Measurements from ENCODE around the gene TRABD2A. TPM values are rescaled to one million over a fixed set of nuclear protein-coding genes. Genes with fewer than 3 reads are reported as not detected.

Gene TRABD2A
- polyA plus RNA-seq, 3 donors from 2014 or later: 0.66 to 3.0 TPM; not detected in 1

DNA sequence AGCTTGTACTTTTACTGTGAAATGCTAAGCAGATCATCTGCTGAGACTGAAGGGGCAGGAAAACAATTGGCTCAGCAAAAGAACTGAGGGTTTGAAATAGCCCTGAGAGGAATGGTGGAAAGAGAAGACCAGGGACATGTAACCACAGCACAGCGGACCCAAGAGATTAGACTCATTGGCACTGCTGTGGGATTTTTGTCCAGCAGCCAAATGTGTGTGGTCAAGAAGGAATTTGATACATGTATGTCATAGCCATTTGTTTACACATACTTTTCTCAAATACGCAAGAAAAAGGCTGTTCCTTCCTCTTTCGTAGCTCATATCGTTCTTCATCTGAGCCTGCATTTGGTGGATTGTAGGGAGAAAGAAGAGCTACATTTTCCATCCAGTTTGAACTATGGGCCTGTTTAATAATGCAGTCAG is 73.8 kb downstream of the TRABD2A start:
- H3K27ac Mint-ChIP-seq: peak overlapping the region in 1 of 6 donors; percentile 9
- peaks cover 23% of the 10 kb centered on the region in 2 donors for H3K4me1 Mint-ChIP-seq
- peaks cover 0 to 10% (median 1%) of the 10 kb centered on the region in 6 donors for H3K9me3 Mint-ChIP-seq
- H3K4me3 Mint-ChIP-seq: no peak overlapping the region
- no peak for DNase-seq
- H3K27me3 Mint-ChIP-seq (ENCODE audit: low read depth in 3 of 3): peaks cover 2 to 11% (median 2%) of the 10 kb centered on the region in 3 donors
- H3K36me3 Mint-ChIP-seq: peaks cover 0 to 7% (median 2%) of the 10 kb centered on the region in 3 donors

DNA sequence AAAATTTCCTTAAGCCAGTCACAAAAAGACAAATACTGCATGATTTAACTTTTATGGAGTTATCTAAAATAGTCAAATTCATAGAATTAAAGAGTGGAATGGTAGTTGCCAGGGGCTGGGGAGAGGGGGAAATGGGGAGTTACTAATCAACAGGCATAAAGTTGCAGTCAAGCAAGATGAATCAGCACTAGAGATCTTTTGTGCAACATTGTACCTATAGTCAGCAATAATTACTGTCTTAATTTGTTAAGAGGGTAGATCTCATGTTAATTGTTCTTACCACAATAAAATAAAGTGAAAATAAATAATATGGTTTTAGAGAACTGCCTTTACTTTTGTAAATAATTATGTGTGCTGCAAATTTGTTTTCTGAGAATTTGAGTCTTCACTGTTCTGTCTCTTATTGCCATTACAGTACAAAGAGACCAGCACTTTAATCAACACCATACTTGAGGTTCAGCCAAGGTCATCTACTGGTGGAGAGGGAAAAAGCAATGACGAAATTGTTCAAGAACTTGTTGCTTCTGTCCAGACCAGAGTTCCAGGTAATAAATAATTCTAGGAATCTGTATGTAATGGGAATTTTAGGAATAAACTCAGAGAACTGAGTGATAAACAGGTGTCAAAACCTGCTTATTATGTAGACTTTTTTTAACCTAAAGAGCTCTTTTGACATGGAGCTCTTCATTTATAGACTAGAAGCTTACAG is 75.5 kb downstream of the TRABD2A start:
- H3K36me3 Mint-ChIP-seq: peaks cover 0 to 15% (median 4%) of the 10 kb centered on the region in 3 donors
- peaks cover 0 to 6% (median 2%) of the 10 kb centered on the region in 3 donors for H3K27me3 Mint-ChIP-seq (ENCODE audit: low read depth in 3 of 3)
- no peak overlapping the region for H3K4me3 Mint-ChIP-seq
- peaks cover 0 to 20% (median 5%) of the 10 kb centered on the region in 6 donors for H3K9me3 Mint-ChIP-seq
- no peak for DNase-seq
- no peak overlapping the region for H3K27ac Mint-ChIP-seq
- peaks cover 27 to 35% of the 10 kb centered on the region in 2 donors for H3K4me1 Mint-ChIP-seq

DNA sequence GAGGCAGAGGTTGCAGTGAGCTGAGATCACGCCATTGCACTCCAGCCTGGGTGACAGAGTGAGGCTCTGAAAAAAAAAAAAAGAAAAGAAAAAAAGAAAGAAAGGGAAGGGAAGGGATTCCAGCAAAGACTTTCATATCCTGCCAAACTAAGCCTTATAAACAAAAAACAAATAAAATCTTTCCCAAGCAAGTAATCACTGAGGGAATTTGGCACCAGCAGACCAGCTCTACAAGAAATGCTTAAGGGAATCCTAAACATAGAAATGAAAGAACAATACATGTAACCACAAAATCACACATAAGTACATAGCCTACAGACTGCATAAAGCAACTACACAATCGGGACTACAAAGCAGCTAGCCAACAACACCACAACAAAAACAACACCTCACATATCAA is 79.1 kb downstream of the TRABD2A start:
- H3K36me3 Mint-ChIP-seq: peaks cover 0 to 16% (median 8%) of the 10 kb centered on the region in 3 donors
- peaks cover 0 to 3% (median 1%) of the 10 kb centered on the region in 3 donors for H3K27me3 Mint-ChIP-seq (ENCODE audit: low read depth in 3 of 3)
- peak overlapping the region in 1 of 6 donors; percentile 10 for H3K27ac Mint-ChIP-seq
- no peak for DNase-seq
- peaks cover 11 to 21% of the 10 kb centered on the region in 2 donors for H3K4me1 Mint-ChIP-seq
- no peak overlapping the region for H3K4me3 Mint-ChIP-seq
- H3K9me3 Mint-ChIP-seq: peaks cover 0 to 20% (median 5%) of the 10 kb centered on the region in 6 donors

DNA sequence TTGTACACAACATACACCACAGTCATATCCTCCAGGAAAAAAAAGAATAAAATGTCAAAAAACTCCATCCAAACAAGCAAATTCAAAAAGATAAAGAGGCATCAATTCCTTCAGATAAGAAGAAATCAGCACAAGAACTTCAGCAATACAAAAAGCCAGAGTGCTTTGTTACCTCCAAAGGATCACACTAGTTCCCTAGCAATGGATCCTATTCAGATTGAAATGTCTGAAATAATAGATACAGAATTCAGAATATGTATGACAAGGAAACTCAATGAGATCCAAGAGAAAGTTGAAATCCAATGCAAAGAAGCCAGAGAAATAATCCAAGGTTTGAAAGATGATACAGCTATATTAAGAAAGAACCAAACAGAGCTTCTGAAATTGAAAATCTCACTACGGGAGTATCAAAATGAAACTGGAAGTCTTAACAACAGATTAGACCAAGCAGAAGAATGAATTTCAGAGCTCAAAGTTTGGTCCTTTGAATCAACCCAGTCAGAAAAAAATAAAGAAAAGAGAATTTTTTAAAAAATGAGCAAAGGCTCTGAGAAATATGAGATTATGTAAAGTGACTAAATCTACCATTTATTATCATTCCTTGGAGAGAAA is 80.6 kb downstream of the TRABD2A start:
- peaks cover 0 to 20% (median 5%) of the 10 kb centered on the region in 6 donors for H3K9me3 Mint-ChIP-seq
- H3K4me1 Mint-ChIP-seq: peaks cover 11 to 21% of the 10 kb centered on the region in 2 donors
- H3K27ac Mint-ChIP-seq: peak overlapping the region; percentile 7 to 54 (median 26)
- peaks cover 0 to 16% (median 8%) of the 10 kb centered on the region in 3 donors for H3K36me3 Mint-ChIP-seq
- DNase-seq: no peak
- peak overlapping the region in 4 of 5 donors; percentile 11 to 66 (median 56) for H3K4me3 Mint-ChIP-seq
- H3K27me3 Mint-ChIP-seq (ENCODE audit: low read depth in 3 of 3): peaks cover 0 to 3% (median 1%) of the 10 kb centered on the region in 3 donors

DNA sequence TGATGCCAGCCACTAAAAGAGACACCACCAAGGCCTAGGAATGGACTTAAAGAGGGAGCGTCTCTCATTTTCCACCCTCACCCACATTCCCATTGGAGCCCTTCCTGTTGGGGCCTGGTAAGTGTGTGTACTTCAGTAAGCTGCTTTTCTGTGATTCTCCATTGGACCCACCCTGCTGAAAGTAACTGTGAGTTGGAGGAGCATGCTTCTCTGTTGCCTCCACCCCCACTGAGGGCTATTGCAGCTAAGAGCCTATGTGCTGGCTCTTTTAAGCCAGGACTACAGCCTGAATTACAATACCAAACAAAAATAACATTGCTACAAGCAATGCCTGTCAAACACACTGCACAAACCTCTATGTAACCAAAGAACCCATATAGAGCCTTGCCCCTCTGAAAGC is 81.1 kb downstream of the TRABD2A start:
- Mint-ChIP-seq H3K9me3 (peaks cover 0 to 20% (median 5%) of the 10 kb centered on the region in 6 donors), H3K27ac (peak overlapping the region in 5 of 6 donors; percentile 7 to 54 (median 25)), H3K4me3 (peak overlapping the region in 3 of 5 donors; percentile 51 to 66 (median 60)), H3K4me1 (peaks cover 11 to 21% of the 10 kb centered on the region in 2 donors), H3K27me3 (ENCODE audit: low read depth in 3 of 3) (peaks cover 0 to 3% (median 1%) of the 10 kb centered on the region in 3 donors), H3K36me3 (peaks cover 0 to 16% (median 8%) of the 10 kb centered on the region in 3 donors)
- DNase-seq: no peak

DNA sequence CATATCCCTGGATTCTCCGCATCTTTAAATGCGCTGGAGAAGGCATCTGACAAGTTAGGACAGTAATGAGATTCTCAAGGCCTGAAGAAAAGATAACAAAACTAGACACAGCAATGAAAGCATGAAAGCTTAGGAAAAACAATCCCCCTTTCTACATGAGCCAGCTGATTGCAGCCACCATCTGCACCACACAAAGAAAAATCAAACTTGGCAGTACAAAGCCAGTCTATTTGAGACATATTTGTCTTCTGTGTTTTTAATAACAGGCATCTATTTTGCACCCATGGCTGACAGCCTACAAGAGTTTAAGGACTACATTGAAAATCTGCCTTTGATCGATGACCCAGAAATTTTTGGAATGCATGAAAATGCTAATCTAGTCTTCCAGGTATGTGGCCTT is 83.6 kb downstream of the TRABD2A start:
- Mint-ChIP-seq H3K4me1 (peaks cover 11 to 21% of the 10 kb centered on the region in 2 donors), H3K36me3 (peaks cover 0 to 16% (median 8%) of the 10 kb centered on the region in 3 donors), H3K9me3 (peaks cover 0 to 17% (median 5%) of the 10 kb centered on the region in 6 donors), H3K4me3 (no peak overlapping the region), H3K27ac (peak overlapping the region in 2 of 6 donors; percentile 5 to 39), H3K27me3 (ENCODE audit: low read depth in 3 of 3) (peaks cover 0 to 1% (median under 1%) of the 10 kb centered on the region in 3 donors)
- DNase-seq: no peak

DNA sequence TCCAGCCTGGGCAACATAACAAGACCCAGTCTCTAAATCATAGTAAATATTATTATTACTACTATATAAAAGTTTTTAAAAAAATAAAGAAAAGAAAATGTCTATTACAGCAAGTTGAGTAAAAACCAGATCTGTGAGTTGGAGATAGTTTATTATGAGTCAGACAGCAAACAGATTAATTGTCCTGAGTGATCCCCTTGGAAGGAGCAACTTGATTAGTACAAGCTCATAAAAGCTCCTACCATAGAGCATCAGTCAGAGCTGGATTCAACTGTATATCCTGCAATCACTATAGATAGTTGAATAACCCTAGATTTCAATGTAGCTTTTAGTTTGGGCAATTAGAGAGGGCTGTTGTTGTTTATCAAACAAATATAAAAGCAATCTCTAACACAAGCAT is 84.1 kb downstream of the TRABD2A start:
- DNase-seq: no peak
- Mint-ChIP-seq H3K27me3 (ENCODE audit: low read depth in 3 of 3) (peaks cover 0 to 1% (median 0%) of the 10 kb centered on the region in 3 donors), H3K4me1 (peaks cover 11 to 17% of the 10 kb centered on the region in 2 donors), H3K36me3 (peaks cover 0 to 12% (median 4%) of the 10 kb centered on the region in 3 donors), H3K4me3 (no peak overlapping the region), H3K27ac (no peak overlapping the region), H3K9me3 (peaks cover 0 to 13% (median 3%) of the 10 kb centered on the region in 6 donors)

DNA sequence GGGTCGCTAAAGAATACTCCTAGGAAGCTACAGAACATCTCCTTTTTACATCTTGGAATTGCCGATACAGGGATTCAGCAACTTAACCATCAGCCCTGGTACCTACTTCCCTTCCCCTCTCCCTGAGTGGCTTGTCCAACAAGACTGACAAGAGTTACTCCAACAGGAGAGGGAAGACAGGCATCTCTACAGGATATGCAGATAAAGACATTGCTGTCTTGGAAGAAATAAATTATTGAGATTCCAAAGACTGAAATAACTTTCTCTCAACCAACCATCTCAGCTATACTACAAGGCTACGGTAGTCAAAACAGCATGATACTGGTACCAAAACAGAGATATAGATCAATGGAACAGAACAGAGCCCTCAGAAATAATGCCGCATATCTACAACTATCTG is 87.2 kb downstream of the TRABD2A start:
- Mint-ChIP-seq H3K4me3 (no peak overlapping the region), H3K36me3 (peaks cover 0 to 5% (median 5%) of the 10 kb centered on the region in 3 donors), H3K27me3 (ENCODE audit: low read depth in 3 of 3) (no peaks in the 10 kb centered on the region), H3K9me3 (peaks cover 0 to 5% (median 0%) of the 10 kb centered on the region in 6 donors), H3K27ac (no peak overlapping the region), H3K4me1 (no peaks in the 10 kb centered on the region)
- DNase-seq: no peak

DNA sequence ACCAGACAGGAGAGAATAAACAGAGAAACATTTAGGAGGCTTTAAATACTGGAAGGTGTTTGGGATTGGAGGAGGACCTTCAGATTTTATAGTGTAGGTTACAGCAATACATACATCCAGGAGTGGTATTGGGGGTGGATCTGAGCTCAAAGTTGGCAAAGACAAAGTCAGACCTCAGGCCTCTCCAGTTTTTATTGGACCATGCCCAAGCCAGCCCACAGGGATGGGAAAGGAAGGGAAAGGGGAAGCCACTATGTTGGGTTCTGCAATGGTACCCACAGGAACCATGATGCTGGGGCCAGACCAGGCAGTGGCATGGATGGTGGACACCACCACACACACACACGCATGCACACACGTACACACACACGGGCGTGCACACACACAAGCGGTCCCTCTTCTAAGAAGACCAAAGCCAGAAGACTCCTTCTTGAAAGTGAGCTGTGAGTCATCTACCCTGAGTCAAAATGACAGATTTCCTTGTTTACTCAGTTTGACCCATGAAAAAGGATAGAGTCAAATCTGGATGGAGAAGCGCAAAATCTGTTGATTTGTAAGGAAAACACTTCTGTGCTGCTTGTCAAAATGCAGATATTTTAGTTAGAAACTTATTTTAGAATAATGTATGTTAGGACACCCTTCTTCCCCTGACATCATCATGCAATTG is 87.9 kb downstream of the TRABD2A start:
- no peak overlapping the region for H3K27ac Mint-ChIP-seq
- no peaks in the 10 kb centered on the region for H3K4me1 Mint-ChIP-seq
- H3K4me3 Mint-ChIP-seq: no peak overlapping the region
- peaks cover 0 to 5% (median 5%) of the 10 kb centered on the region in 3 donors for H3K36me3 Mint-ChIP-seq
- H3K27me3 Mint-ChIP-seq (ENCODE audit: low read depth in 3 of 3): no peaks in the 10 kb centered on the region
- DNase-seq: no peak
- peaks cover 0 to 5% (median under 1%) of the 10 kb centered on the region in 6 donors for H3K9me3 Mint-ChIP-seq

DNA sequence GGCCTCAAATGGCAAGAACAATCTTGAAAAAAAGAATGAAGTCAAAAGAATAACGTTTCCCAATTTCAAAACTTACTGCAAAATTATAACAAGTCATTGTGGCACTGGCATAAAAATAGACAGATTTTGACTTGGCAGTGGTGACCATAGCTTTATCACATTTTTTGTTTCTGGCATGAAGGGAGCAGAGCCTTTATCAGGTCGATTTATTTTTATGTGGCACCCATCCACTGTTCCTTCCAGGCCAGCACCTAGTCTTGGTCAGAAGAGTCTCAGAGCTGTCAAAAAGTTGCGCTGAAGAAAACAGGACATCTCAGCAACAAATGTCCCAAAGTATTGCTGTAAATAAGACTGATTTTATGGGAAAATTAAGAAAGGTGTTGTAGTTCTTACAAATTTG is 92.4 kb downstream of the TRABD2A start:
- Mint-ChIP-seq H3K27me3 (ENCODE audit: low read depth in 3 of 3) (peaks cover 0 to 6% (median 3%) of the 10 kb centered on the region in 3 donors), H3K4me3 (no peak overlapping the region), H3K27ac (no peak overlapping the region), H3K9me3 (peaks cover 0 to 5% (median 1%) of the 10 kb centered on the region in 6 donors), H3K4me1 (peaks cover 18 to 20% of the 10 kb centered on the region in 2 donors), H3K36me3 (peaks cover 8 to 15% (median 9%) of the 10 kb centered on the region in 3 donors)
- no peak for DNase-seq

DNA sequence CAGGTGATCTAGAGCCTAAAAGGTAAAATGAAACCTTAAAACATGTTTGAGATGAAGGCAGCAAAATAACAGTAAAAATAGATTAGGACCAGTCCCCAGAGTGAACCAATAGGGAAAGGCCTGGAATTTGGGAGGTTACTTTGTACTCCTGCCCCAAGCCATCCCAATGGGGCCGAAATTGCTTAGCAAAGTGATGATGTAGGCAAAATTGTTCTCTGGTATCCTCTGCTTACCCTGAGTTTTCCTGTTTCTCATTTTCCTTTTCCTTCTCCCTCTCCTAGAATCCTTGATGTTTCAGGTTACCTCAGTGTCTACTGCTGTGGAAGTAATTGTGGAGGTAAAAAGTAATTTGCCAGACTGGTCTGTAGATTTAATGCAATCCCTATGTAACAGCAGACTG is 92.9 kb downstream of the TRABD2A start:
- Mint-ChIP-seq H3K27ac (peak overlapping the region in 1 of 6 donors; percentile 3), H3K36me3 (peaks cover 9 to 16% (median 9%) of the 10 kb centered on the region in 3 donors), H3K9me3 (peaks cover 0 to 5% (median 0%) of the 10 kb centered on the region in 6 donors), H3K4me1 (peaks cover 23 to 25% of the 10 kb centered on the region in 2 donors), H3K4me3 (no peak overlapping the region), H3K27me3 (ENCODE audit: low read depth in 3 of 3) (peaks cover under 1 to 6% (median 5%) of the 10 kb centered on the region in 3 donors)
- no peak for DNase-seq

DNA sequence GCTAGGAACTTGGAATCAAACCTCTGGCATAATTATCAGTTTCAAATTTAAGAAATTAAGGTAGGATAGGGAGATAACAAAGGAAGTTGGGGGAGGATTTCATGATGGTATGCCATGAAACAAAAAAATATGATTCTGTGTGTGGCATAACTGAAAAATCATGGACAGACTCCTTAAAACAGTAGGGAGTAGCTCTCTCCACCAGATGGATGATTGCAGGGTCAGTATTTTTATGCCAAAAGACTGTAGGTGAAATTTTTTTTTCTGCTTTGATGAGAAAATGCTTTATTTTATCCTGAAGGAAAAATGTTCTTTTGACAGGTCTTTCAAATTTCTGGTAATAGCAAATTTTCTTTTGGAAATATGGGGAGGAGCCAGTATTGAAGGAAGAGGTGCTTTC is 94.3 kb downstream of the TRABD2A start:
- peaks cover 9 to 11% (median 9%) of the 10 kb centered on the region in 3 donors for H3K36me3 Mint-ChIP-seq
- no peak for DNase-seq
- no peak overlapping the region for H3K4me3 Mint-ChIP-seq
- peaks cover 37 to 39% of the 10 kb centered on the region in 2 donors for H3K4me1 Mint-ChIP-seq
- H3K27me3 Mint-ChIP-seq (ENCODE audit: low read depth in 3 of 3): peaks cover 3 to 9% (median 8%) of the 10 kb centered on the region in 3 donors
- peaks cover 0 to 3% (median 0%) of the 10 kb centered on the region in 6 donors for H3K9me3 Mint-ChIP-seq
- peak overlapping the region in 1 of 6 donors; percentile 5 for H3K27ac Mint-ChIP-seq

DNA sequence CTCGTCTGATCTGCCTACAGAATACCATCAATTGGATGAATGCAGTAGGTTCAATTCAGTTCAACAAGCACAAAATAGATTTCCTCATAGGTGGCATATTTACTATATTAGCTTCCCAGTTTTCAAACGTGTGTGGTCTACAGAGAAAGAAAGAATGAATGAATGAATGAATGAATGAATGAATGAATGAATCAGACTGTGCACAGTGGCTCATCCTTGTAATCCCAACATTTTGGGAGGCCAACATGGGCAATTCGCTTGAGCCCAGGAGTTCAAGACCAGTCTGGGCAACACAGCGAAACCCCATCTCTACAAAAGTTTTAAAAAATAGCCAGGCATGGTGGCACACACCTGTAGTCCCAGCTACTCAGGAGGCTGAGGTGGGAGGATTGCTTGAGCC is 94.9 kb downstream of the TRABD2A start:
- H3K27ac Mint-ChIP-seq: peak overlapping the region in 1 of 6 donors; percentile 1
- peaks cover 3 to 9% (median 8%) of the 10 kb centered on the region in 3 donors for H3K27me3 Mint-ChIP-seq (ENCODE audit: low read depth in 3 of 3)
- no peak for DNase-seq
- peaks cover 9 to 11% (median 9%) of the 10 kb centered on the region in 3 donors for H3K36me3 Mint-ChIP-seq
- no peak overlapping the region for H3K4me3 Mint-ChIP-seq
- H3K9me3 Mint-ChIP-seq: peaks cover 0 to 3% (median 0%) of the 10 kb centered on the region in 6 donors
- peaks cover 44 to 45% of the 10 kb centered on the region in 2 donors for H3K4me1 Mint-ChIP-seq
